Measurements from ENCODE around the gene BRWD1.

The BRWD1 gene

DNA sequence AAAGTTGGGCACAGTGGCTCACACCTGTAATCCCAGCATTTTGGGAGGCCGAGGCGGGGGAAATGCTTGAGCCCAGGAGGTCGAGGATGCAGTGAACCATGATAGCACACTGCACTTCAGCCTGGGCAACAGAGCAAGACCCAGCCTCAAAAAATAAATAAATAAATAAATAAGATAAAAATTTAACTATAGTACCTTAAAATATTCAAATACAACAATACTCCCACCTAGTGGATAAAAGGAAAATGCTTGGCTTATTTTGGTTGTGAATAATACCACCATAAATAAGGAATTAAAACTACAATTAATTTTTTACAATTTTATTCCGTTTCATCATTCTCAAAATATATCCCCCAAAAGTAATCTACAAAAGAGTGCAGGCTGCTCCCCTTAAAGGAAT is 138.3 kb downstream of the BRWD1 start:
- H3K36me3 ChIP-seq: peaks cover 63% of the 10 kb centered on the region
- no peak for TF ChIP-seq CTCF (IDR thresholded peaks at IDR 0.05; ENCODE audit: low read depth, low read length)
- H3K9me3 ChIP-seq (ENCODE audit: severe bottlenecking): no peaks in the 10 kb centered on the region

DNA sequence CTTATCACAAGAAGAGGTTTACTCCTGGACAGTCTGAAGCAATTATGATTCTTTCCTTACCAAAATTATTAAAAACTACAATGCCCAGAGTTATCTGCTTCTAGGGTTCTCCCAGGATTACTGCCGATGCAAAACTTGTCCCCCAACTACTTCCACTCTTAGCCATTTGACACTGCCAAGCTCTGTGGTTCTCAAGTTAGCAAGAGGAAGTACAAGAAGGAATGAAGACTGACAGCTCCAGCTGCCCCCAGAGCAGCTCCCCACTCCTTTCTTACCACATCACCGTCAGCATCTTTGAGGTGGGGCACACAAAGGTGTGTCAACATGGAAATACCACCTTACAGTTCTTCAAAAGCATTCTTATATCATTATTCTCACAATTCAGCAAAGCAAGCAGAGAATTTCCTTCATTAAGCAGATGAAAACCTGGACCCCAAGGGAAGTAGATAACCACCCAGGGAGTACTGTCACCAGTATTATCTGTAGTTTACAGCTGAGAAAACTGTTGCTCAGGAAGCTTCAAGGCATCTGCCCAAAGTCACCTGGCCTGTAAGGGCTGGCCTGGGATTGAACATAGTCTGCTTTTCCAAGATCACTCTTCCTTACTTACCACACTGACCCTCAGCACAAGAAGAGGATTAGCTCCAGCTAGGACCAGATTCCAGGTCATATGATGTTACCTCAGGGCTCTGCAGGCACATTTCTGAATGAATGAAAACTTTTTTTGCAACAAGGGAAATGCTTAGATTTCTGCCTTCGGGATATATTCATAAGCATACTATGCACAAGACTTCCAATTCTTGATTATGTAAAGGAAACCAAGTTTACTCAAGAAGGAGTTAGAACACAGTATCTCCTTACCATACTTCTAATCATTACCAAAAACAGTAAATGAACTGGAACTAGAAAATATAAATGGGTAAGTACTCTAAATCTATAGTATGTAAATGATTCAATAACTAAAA is 139.4 kb downstream of the BRWD1 start:
- Histone ChIP-seq H3K27me3 (ENCODE audit: insufficient read depth, low read depth, severe bottlenecking) (no peaks in the 10 kb centered on the region), H3K36me3 (peaks cover 60% of the 10 kb centered on the region), H3K27ac (no peak overlapping the region), H3K4me3 (ENCODE audit: low read depth, low read length) (no peak overlapping the region), H3K9me3 (ENCODE audit: severe bottlenecking) (no peaks in the 10 kb centered on the region)
- no peak for TF ChIP-seq CTCF (IDR thresholded peaks at IDR 0.05; ENCODE audit: low read depth, low read length)
- DNase-seq: no peak

More for the DNA sequence above, 138.3 kb downstream of the BRWD1 start:
- no peak overlapping the region for H3K27ac ChIP-seq
- no peak overlapping the region for H3K4me3 ChIP-seq (ENCODE audit: low read depth, low read length)
- no peaks in the 10 kb centered on the region for H3K27me3 ChIP-seq (ENCODE audit: insufficient read depth, low read depth, severe bottlenecking)
- DNase-seq: no peak

GRCh38 chr21:39169906-39170305 is 143.5 kb downstream of the BRWD1 start:
- peaks cover 3% of the 10 kb centered on the region for H3K9me3 ChIP-seq (ENCODE audit: severe bottlenecking)

DNA sequence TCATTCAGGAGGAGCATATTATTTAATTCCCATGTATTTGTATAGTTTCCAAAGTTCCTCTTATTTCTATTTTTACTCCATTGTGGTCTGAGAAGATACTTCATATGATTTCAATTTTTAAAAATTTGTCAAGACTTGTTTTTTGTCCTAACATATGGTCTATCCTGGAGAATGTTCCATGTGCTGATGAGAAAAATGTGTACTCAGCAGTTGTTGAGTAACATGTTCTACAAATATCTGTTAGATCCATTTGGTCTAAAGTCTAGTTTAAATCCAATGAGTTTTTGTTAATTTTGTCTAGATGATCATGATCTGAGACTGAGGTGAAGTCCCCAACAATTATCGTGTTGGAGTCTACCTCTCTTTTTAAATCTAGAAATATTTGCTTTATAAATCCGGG is 144.6 kb downstream of the BRWD1 start:
- H3K4me3 ChIP-seq (ENCODE audit: low read depth, low read length): no peak overlapping the region
- no peak overlapping the region for H3K27ac ChIP-seq
- H3K27me3 ChIP-seq (ENCODE audit: insufficient read depth, low read depth, severe bottlenecking): no peaks in the 10 kb centered on the region
- H3K36me3 ChIP-seq: peaks cover 28% of the 10 kb centered on the region
- DNase-seq: no peak
- H3K9me3 ChIP-seq (ENCODE audit: severe bottlenecking): peaks cover 14% of the 10 kb centered on the region
- TF ChIP-seq CTCF (IDR thresholded peaks at IDR 0.05; ENCODE audit: low read depth, low read length): no peak

More at GRCh38 chr21:39169906-39170305, 143.5 kb downstream of the BRWD1 start:
- Histone ChIP-seq H3K4me3 (ENCODE audit: low read depth, low read length) (no peak overlapping the region), H3K27me3 (ENCODE audit: insufficient read depth, low read depth, severe bottlenecking) (no peaks in the 10 kb centered on the region), H3K27ac (no peak overlapping the region), H3K36me3 (peaks cover 34% of the 10 kb centered on the region)
- no peak for TF ChIP-seq CTCF (IDR thresholded peaks at IDR 0.05; ENCODE audit: low read depth, low read length)
- DNase-seq: no peak

DNA sequence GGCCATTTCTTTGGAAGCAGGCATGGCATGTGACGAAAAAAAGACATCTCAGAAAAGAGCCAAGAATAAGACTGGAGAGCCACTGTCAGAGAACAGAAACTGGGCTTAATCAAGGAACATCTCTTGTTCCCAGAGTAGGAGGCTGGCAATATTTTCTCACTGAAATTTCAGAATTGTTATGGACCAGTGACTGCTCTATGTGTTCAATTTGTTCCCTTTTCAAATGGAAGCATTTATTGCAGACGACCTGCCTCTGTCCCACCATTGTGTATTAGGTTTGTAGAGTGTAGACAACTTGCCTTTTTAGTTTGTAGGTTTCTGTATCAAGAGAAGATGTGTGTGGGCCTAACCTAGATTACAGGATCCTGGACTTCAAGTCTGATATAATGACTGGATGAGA is 148.9 kb downstream of the BRWD1 start:
- Histone ChIP-seq H3K27me3 (ENCODE audit: insufficient read depth, low read depth, severe bottlenecking) (no peaks in the 10 kb centered on the region), H3K9me3 (ENCODE audit: severe bottlenecking) (peaks cover 15% of the 10 kb centered on the region), H3K27ac (no peak overlapping the region), H3K4me3 (ENCODE audit: low read depth, low read length) (no peak overlapping the region), H3K36me3 (peaks cover 4% of the 10 kb centered on the region)
- no peak for DNase-seq
- TF ChIP-seq CTCF (IDR thresholded peaks at IDR 0.05; ENCODE audit: low read depth, low read length): no peak
